NCI-H748 (cell line): ENCODE data around the gene KIAA1755.

Experiments used
- DNase-seq: peaks from one replicate; lab custom pipeline; 2025; ENCODE audit not compliant: unreplicated experiment; lab: John Stamatoyannopoulos, UW

Gene KIAA1755

GRCh38 chr20:38190166-38190565 lies 70.4 kb downstream of the KIAA1755 start:
- DNase-seq, result no peak

DNA sequence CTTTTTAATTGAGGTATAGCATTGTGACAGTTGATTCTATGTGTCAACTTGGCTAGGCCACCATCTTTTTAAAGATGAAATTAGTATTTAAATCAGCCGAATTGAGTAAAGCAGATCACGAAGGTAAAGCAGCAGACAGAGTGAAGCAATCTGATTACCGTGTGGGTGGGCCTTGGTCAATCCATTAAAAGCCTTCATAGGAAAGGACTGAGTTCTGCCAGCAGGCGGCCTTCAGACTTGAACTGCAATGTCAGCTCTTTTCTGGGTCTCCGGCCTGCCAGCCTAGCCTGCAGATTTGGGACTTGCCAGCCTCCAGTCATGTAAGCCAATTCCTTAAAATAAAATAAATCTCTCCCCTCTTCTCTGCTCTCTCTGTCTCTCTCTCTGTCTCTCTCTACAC lies 73.0 kb downstream of the KIAA1755 start:
- no peak for DNase-seq

GRCh38 chr20:38186788-38187221 lies 73.7 kb downstream of the KIAA1755 start:
- no peak for DNase-seq

GRCh38 chr20:38184101-38184500 lies 76.4 kb downstream of the KIAA1755 start:
- DNase-seq, result no peak

GRCh38 chr20:38181971-38182370 lies 78.6 kb downstream of the KIAA1755 start:
- DNase-seq, result no peak

GRCh38 chr20:38181207-38181801 lies 79.2 kb downstream of the KIAA1755 start:
- no peak for DNase-seq

GRCh38 chr20:38180781-38181180 lies 79.8 kb downstream of the KIAA1755 start:
- no peak for DNase-seq

DNA sequence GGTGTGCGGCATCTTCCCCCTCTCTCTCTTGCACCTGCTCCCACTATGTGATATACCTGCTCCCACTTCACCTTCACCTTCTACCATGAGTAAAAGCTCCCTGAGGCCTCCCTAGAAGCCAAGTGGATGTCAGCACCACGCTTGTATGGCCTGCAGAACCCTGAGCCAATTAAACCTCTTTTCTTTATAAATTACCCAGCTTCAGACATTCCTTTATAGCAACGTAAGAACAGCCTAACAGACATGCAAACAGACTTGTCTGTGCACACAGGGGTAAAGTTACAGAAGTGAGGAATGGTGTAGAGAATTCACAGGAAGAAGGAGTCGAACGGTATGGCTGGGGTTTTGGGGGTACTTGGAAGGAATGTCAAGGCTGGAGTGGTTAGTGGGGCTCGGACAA lies 80.7 kb downstream of the KIAA1755 start:
- no peak for DNase-seq

GRCh38 chr20:38178581-38178980 lies 82.0 kb downstream of the KIAA1755 start:
- DNase-seq, result no peak

DNA sequence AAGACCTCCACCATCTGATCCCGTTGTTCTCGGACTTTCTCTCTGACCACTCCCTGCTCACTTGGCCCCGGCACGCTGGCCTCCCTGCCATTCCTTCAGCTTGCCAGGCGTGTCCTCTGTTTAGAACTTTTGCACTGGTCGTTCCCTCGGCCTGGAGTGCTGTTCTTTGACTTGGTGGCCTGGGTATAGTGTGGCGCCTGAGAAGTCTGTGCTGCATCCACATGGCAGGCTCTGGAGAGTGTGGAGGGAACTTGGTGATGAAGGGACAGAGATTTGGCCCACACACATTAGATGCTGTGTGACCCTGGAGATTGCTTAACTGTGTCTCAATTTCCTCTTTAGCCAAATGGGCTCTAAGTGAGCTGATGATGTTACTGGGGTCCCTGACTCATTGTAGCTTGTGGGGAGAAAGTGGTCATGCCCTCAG lies 82.5 kb downstream of the KIAA1755 start:
- DNase-seq, result no peak

DNA sequence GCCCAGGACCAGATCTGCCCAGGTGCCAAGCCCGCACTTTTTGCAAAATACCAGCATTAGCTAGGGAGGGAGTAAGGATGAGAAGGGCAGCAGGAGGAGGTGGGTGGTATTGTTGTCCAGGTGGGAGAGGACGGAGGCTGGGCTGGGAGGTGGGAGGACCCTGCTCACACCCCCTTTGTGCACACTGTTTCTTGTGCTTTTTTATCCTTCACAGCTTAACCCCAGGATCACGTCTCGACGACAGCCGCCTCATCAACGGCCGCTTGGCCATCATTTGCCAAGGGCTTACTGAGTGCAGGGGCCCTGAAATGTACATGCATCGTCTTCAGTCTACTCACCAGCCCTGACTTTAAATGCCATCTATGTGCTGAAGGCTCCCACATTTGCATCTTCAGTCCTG lies 83.3 kb downstream of the KIAA1755 start:
- no peak for DNase-seq

DNA sequence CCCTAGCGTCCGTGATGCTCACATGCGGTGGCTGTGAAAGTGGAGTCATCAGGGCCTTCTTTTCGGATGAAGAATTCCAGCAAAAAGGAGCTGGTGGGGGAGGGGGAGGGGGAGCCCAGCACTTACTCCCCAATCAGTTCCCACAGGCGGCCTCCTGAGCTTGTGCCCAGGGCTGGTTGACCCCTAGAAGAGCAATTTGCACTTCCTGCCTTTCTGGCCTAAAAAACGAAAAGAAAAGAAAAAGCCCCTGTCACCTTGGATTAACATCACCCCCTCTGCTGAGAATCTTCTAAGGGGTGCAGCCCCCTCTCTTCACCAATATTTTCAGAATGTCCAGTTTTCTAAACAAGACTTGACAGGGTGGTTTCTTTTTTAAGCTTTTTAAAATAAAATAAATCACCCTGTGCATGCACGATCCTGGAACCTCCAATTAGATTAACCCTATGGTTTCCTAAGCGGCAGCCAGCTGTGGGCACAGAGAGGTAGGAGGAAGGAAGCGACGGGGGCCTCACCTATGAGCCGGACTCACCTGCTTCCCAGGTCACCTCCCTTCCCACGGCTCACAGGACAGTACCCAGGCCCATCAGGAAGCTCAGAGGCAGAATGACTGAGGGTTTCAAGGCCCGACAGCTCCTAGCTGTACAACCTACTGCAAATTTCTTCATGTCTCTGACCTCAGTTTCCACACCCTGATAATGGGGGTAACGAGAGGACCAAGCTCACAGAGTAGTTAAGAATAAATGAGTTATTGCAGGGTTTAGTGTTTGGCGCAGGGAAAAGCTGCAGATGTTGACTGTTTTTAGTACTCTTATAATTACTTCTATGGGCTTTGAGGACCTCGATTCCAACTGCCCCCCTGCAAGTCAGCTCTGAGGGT lies 85.0 kb downstream of the KIAA1755 start:
- no peak for DNase-seq

DNA sequence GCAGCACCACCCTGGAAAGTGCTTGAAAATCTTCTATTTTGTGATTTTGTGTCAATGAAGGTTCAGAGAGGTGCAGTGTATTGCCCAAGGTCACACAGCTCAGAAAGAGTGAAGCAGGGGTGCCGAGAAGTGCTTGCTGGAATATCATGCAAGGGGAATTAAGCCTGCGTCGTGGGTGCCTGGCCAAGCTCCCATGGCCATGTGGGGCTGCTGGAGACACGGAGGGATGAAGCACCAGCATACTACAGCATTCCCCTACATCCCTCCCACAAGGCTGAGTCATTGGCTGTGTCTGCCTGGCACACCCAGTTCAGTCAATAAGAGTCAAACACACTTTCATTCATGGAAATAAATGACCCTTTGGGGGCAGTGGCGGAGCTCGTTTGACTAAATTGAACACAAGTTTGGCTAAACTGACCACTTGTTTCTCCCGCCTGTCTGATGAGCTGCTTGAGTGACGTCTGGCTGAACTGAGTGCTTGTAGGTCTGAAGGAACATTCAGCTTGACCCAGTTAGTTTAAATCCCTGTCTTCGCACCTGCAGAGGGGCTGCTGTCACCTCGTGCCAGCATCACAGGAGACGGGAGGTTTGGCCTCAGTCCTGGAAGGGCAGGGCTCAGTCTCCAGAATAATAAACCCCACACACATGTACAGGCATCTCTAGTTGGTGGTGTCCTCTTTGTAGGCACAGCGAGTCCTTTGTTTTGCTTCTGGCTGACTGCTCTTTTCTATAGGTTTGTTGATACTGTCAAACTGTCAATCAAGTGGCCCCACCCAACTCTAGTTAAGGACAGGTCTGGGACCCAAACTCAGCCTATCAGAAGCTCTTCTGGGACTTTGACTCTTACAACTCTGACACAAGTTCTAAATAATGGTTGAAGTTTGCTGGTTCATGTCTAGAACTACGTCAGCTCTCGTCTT lies 87.0 kb downstream of the KIAA1755 start:
- peak; percentile 36 for DNase-seq

DNA sequence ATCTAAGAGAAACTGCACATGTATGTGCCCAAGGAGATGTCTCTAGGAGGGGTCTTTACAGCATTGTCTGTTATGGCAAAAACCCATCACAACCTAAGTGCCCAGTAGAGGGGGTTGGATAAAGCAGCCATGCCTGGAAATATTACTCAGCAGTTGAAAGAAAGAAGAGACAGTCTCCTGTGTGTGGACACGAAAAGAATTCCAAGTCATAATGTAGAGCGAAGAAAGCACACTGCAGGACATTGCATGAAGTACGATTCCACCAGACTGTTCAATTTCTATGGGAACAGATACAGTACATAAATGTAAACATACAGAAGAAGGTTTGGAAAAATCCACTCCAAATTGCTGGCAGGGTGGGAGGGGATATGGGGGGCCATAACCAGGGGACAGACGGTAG lies 88.1 kb downstream of the KIAA1755 start:
- DNase-seq, result no peak

DNA sequence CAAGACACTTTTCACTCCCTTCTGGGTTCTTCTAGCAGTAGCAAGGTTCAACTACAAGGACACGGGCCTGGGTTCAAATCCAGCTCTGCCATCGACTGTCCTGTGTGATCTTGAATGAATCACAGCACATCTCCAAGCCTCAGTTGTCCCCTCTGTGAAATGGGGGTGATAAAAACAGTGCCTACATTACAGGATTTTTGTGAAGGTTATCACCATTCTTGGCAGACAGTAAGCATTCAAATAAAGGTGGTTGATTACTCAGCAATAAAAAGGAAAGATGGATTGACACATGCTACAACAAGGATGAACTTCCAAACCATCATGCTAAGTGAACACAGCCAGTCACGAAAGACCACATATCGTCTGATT lies 88.9 kb downstream of the KIAA1755 start:
- no peak for DNase-seq

GRCh38 chr20:38170826-38171674 lies 89.5 kb downstream of the KIAA1755 start:
- no peak for DNase-seq

- DNase-seq, result no peak
Measured at GRCh38 chr20:38170219-38170825, 90.2 kb downstream of the KIAA1755 start.

DNA sequence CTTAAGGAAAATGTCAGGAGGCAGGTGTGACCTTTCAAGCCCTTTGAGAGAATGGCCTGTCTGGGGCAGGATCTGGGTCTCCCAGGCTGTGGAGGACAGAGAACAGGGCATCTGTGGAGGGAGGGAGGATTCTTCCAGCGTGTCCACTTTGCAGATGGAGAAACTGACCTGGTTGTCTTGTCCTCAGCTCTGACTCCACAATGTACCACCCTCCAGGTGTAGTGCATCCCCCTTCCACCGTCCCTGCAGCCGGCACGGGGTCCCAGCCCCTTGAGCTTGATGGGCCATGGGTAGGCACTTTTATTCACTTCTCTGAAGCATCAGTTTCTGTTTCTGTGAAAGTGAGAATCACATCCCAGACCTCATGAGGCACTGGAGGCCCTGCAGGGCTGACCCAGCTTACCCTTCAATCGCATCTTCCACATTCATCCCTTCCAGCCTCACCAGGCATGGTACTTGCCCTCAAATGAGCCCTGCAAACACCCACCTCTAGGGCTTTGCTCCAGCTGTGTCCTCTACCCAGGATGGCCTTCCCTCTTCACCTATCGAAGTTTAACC lies 90.8 kb downstream of the KIAA1755 start:
- DNase-seq, result no peak

DNA sequence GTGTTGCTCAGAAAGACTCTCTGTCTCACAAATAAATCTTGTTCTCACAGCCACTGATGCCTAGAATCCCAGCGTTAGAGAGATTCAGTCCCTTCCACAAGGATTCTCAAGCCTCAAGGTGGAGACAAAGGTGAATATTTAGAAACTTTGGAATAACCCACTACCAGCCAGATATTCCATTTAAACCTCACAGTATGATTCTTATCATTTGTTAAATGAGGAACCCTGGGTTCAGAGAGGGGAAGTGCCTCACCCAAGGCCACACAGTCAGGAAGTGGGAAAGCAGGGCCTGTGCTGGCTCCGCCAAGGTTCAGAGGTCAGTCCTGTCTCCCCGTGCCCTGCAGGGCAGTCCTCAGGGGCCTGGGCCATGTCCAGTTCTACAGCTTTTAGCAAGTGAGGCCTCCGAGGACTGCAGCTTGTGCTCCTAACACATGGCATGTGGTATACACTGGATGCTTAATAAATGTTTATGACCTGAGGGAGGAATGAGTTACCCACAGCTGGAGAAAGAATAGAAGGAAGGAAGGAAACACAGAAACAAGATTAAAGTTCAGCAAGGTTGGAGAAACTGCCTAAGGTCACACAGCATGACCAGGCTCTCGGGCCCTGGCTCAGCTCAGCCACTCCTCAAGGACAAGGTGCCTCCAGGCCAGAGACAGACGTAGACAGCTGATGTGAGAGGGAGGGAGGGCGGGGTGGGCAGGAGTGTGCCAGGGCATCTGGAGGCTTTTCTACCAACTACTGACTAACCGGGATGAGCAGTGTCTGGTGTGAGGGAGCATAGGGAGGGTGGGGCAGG lies 91.5 kb downstream of the KIAA1755 start:
- DNase-seq, result no peak
